ENCODE results near the gene MVD. TPM values are rescaled to one million over a fixed set of nuclear protein-coding genes. Genes with fewer than 3 reads are reported as not detected.

Gene MVD
- total and polyA plus RNA-seq, 2 experiments from 2014 or later = 95.3 to 149 TPM

GRCh38 chr16:88624481-88624880, 38.4 kb downstream of the MVD start:
- Mint-ChIP-seq H3K27me3 (ENCODE audit: insufficient read depth, low read depth, poor library complexity) (peaks cover 11% of the 10 kb centered on the region), H3K27ac (no peak overlapping the region), H3K9me3 (no peaks in the 10 kb centered on the region), H3K4me3 (no peak overlapping the region), H3K4me1 (peaks cover 12% of the 10 kb centered on the region; the same call in 1 of the 3 replicates), H3K36me3 (ENCODE audit: low read depth) (peaks cover 50% of the 10 kb centered on the region)
- Histone ChIP-seq H2AFZ (no peak overlapping the region), H4K20me1 (replicated peaks; ENCODE audit: insufficient read depth) (peaks cover 9% of the 10 kb centered on the region), H3K4me3 (no peak overlapping the region), H3K27ac (ENCODE audit: low read depth) (no peak overlapping the region), H3K4me1 (ENCODE audit: insufficient read depth) (no peaks in the 10 kb centered on the region; the same call in 1 of the 2 replicates), H3K36me3 (ENCODE audit: insufficient read depth) (peaks cover 6% of the 10 kb centered on the region; the same call in 1 of the 2 replicates), H3K4me2 (no peak overlapping the region), H3K27me3 (ENCODE audit: insufficient read depth) (no peaks in the 10 kb centered on the region), H3F3A (replicated peaks; ENCODE audit: low read depth) (no peaks in the 10 kb centered on the region; the same call in 1 of the 2 replicates), H3K79me2 (replicated peaks; ENCODE audit: insufficient read depth) (peaks cover 10% of the 10 kb centered on the region; the same call in 1 of the 2 replicates), H3K9me2 (ENCODE audit: insufficient read depth) (no peaks in the 10 kb centered on the region)
- no peak for ATAC-seq
- no peak for DNase-seq (ENCODE audit: low spot score)
- no peak for TF ChIP-seq ZNF462 (CRISPR knock-in tag; IDR thresholded peaks at IDR 0.05)
- no peak for TF ChIP-seq STAT1 (IDR thresholded peaks at IDR 0.05; ENCODE audit: unreplicated experiment)
- no peak; a peak in 1 of 4 replicates for TF ChIP-seq CTCF (conservative IDR thresholded peaks at IDR 0.05; ENCODE audit: low read depth in 2 of 2)
- TF ChIP-seq CREB1 (CRISPR knock-in tag; IDR thresholded peaks at IDR 0.05; ENCODE audit: low read depth) = no peak
- TF ChIP-seq REST (IDR thresholded peaks at IDR 0.05; ENCODE audit: unreplicated experiment) = no peak
- TF ChIP-seq ZNF331 (CRISPR knock-in tag; IDR thresholded peaks at IDR 0.05; ENCODE audit: low read depth) = no peak
- TF ChIP-seq EZH2 (IDR thresholded peaks at IDR 0.05; ENCODE audit: low read depth, unreplicated experiment) = no peak
- TF ChIP-seq, protein P1, sequence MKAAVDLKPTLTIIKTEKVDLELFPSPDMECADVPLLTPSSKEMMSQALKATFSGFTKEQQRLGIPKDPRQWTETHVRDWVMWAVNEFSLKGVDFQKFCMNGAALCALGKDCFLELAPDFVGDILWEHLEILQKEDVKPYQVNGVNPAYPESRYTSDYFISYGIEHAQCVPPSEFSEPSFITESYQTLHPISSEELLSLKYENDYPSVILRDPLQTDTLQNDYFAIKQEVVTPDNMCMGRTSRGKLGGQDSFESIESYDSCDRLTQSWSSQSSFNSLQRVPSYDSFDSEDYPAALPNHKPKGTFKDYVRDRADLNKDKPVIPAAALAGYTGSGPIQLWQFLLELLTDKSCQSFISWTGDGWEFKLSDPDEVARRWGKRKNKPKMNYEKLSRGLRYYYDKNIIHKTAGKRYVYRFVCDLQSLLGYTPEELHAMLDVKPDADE (IDR thresholded peaks at IDR 0.05) = no peak
- TF ChIP-seq JUNB (IDR thresholded peaks at IDR 0.05; ENCODE audit: unreplicated experiment) = no peak
- no peak for TF ChIP-seq EZH2phosphoT487 (IDR thresholded peaks at IDR 0.05; ENCODE audit: unreplicated experiment)
- TF ChIP-seq POLR2AphosphoS5 (IDR thresholded peaks at IDR 0.05; ENCODE audit: low read depth) = no peak

Data from GM23338 (cell line).